ENCODE measurements around the gene STK35.

The STK35 gene

DNA sequence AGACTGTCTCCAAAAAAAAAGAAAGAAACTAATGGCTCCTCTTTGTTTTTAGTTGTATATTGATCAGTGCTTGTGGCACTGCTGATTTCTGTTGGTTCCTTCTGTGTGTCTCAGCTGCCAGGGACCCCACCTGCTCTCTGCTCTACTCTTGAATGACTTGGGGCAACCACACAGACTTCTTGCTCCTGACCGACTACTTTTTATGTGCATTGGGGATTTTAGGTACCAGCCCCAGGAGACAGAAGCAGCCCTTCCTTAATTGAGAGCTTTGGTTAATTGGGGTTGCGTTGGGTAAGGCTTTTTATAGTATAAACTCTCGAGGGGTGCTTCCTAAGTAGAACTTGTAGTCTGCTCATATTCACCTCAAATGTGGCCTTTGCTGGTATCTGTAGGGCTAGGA is 6.9 kb downstream of the STK35 start:
- no peak for DNase-seq

DNA sequence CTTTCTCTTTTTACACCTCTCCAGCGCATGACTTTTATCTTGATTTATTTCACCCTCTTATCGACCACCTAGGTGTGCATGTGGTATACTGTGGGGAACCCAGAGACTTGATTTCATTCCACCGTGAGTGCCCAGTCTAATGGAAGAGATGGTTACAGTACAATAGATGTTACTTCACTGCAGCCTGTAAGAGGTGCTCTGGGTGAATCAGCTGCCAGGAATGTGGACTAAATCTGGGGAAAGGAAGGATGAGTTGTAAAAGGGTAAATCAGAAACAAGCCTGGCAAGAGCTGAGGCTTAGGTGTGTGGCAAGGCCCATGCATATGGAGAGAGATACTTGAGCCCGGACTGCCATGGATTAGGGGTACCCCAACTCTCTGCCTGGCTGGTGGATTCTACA is 7.4 kb downstream of the STK35 start:
- DNase-seq, result no peak

DNA sequence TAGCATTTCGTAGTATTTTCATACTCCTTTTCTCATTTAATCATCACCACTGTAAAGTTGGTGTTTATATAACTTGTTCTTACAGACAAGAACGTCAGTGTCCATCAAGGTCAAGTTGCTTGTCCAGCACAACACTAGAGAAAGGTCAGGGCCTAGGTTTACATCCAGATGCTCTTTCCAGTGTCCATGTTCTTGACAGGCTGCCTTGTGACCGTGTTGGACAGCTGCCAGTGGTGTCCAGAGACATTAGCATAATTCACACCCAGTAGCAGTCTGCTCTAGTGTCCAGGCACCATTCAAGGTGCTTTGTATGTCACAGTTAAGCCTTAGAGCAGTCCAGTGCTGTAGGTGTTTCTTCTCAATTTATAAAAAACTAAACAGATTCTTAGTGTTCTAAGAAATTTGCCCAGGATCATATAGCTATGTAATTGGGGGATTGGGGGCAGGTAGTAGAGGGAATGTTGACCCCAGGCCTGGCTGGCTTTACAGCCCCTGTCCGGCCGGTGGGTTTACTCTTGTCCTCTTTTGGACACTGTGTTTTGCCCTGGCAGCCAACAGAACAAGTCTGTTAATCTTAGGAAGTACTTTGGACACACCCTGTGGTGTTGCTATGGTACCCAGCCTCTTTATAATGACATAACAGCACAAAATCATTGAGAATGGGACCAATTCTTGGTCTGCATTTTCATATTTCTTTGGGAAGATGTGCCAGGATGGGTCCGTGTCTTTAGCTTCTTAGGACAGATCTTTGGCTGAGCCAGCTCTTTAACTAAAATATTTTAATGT is 8.0 kb downstream of the STK35 start:
- peak in 2 of 4 experiments; percentile 24 to 25 for DNase-seq

DNA sequence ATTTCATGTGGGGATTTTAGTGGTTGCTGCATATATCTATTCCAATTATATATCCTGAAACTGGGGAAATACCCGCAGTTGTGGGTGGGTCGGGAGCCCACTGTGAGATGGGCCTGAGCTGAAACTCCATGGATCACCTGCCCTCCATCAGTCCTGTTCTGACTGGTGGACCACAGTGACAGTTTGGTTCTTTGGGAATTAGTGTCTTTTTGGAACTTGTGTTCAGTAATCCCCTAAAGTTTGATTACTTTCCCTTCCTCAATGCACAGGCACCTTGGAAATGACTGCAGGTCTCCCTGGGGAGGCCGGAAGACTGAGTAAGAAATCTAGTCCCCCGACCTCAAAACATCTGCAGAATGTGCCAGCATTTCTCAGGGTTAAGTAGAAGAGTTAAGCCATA is 11.3 kb downstream of the STK35 start:
- no peak for DNase-seq

DNA sequence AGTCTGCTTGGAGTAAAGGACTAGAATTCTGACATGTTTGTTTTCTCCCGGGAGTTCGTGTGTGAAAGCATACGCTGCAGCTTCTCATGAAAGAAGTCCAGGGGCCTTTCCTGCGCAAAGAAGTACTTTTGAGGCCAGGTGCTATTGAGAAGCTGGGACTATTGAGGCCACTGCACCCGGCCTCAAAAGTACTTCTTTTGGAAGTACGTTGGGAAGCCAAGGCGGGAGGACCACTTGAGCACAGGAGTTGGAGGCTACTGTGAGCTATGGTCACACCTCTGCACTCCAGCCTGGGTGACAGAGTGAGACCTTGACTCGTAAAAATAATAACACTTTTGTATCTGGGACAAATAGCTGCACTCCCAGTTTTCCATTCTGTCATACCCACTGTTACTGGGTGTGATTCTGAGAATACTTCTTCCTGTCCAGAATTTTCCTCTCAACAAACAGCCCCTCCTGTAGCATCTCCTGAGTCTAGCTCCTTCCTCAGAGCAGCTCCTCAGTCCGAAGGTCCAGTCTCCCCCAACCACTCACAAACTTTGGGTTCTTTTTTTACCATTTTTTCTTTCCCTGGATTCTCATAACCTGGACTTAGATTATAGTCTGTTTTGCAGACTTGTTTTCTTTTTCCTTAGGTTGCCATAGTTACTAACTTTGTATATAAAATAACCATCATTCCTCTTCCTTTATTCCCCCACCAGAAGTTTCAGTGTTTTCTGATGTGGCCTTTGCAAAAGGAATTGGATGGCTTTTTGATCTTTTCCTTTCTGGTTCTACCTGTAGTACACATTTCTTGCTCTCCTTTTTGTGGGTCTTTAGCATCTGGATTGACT is 12.7 kb downstream of the STK35 start:
- DNase-seq, result no peak

DNA sequence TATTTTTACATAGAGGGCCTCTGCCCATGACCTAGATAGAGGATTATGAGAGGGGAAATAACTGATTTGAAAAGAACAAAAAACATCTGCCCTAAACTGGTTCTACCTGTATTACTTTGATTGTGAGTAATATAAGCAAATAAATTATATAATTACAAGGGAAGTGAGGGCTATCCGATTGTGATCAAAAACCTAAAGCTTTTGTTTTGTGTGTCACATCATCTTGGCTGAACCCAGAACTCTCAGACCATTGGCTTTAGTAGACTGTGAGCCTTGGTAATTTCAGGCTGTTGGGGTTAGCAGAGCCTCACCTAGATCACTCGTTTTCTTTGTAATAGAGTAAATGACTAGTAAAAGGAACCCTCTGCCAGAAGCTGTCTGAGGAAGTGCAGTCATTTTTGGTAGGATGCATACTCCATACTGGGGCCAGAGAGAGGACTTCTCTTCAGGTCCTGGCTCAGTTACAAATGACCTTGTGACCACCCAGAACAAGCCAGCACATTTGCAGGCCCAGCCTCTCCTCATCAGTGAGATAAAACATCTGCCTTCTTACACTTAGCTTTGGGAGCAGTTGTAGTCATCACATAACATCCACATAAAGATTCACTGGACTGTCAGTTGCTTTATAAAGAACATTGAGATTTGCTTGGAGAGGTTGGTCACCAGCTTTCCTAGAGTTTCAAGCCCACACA is 13.5 kb downstream of the STK35 start:
- peak in 1 of 4 experiments; percentile 15 for DNase-seq

DNA sequence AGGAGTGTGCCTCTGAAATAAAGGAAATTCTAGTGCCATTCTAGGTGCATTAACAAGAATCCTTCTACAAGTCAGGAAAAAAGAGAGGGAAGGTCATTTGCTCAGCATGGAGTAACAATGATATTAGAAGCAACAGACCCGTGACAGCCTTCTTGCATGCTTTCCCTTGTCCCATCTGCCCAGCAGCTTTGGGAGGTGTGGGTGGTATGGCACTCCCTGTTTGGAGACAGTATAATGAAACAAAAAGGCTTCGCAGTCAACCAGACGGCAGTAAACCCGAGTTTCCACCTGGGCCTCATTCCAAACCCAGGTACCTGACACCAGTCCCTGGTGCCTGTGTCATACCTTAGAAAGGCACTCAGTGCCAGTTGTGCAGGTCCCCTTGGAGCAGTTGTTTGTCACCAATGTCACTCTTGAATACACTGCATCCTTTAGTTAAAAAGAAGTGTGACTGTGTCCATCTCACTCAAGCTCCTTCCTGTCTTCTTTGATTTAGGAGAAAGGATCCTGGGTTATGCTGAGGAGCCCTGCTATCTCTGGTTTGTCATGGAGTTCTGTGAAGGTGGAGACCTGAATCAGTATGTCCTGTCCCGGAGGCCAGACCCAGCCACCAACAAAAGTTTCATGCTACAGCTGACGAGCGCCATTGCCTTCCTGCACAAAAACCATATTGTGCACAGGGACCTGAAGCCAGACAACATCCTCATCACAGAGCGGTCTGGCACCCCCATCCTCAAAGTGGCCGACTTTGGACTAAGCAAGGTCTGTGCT is 14.7 kb downstream of the STK35 start:
- DNase-seq, result no peak

DNA sequence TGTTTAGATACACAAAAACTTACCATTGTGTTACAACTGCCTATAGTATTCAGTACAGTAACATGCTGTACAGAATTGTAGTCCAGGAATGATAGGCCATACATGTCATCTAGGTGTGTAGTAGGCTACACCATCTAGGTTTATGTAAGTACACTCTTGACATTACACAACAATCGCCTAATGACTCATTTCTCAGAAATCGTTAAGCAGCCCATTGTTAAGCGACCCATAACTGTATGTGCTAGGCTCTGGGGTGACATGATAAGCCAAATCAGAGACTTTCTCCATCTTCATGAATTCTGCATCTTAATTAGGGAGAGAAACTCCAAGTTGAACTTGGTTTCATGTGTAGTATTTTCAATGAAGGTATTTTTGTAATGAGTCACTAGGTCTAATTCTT is 17.2 kb downstream of the STK35 start:
- DNase-seq, result peak in 1 of 4 experiments; percentile 8

DNA sequence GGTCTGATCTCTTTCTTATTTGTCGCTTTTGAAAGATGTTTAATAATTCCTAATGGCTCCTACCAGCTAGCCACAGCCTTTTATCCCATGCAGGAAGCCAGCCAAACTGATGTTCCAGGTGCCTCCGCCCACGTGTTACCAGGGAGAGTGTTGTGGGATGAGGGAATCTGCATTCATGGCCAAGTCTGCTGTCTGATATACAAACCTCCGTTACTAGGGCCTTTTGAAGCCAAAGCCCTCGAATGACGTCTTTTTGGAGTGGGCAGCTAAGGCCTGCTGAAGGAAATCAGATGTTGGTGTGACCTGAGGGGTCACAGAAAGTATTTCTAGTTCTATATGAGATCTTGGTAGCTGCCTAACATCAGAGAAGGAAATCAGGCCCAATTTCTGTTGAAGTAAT is 21.3 kb downstream of the STK35 start:
- DNase-seq, result no peak

DNA sequence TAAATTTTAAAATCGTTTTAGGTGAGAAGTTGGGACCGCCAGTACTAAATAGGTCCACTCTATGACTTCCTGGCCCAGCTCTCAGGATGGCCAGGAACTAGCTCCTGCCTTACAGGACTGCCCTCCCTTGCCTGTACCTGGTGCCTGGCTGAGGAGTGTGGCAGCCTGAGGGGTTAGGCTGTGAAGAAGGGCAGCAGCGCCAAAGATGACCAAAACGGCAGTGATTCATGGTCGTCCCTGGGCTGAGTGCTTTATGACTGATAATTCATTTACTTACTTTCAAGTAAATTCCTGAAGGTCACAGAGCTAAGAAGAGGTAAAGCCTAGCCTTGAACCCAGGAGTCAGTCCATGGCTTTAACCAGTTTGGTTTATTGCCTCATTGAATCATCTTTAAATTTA is 22.1 kb downstream of the STK35 start:
- no peak for DNase-seq

DNA sequence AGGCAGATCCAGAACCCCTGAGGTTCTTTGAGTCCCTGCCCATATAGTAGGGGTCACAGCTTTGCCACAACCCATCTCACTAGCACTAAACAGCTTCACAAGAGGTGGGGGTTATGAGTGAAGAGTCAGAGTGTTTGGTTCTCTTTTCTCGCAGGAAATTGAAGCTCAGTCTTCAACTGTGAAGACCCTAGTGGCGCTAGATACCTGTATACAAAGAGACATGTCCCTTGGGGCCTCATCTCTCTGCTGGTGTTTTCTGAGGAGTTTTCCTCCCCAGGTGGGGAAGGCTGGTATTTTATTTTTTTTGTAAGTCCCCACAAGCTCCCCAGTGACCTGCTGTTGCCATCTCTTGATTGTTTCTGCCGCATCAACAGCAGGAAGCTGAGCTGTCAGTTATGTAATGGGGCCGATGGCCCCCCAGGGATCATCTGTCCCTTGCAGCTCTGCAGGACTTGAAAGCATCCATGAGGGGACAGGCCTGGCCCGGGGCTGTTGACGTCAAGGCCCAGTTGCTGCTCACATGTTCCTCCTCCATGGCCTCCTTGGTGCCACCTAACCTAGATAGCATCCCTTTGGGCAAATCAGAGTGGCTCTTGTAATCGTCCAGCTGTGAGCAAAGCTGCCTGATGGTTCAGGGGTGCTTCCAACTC is 23.1 kb downstream of the STK35 start:
- DNase-seq, result no peak

DNA sequence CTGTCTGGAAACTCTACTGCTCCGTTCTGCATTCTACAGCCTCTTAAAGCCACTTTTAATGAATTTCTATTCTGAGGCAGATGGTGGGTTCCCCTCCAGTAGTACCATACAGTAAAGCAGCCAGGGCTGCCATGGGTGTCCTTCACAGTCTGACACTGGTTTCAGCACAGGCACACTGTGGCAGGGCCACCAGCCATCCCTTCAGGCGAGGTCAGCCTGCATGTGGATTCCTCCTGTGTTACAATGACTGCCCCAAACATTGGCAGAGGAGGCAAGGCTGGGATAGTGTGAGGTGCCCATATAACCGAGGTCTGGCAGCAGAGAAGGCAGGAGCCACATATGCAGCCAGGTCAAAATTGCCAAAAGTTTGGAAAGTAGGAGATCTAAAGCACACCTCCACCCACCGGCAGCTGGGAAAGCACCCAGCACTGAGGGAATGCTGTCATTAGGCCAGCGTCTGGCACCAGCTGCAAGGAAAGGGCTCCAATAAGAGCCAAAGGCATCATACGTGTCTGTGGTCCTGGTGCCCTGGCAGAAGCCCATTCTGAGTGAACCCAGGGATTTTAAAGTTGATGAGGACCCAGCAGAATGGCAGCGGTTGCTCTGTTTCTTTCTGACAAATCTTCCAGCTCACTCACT is 24.0 kb downstream of the STK35 start:
- DNase-seq, result no peak

DNA sequence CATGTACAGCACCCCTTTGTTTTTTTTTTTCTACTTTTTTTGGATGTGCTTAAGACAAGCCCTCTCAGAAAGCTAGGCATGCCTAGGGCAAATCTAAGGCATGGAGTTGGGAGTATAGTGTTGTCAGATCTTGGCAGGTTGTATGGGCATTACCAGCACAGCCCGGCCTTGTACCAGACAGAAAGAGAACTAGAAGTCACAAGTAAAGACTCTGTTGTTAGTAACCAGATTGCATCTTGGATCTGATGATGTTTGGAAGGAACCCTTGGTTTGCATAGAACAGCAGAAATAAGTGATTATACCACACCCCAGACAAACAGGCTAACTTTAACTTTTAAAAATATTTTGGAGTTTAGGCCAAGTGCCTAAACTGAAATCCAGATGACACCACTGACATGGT is 25.6 kb downstream of the STK35 start:
- DNase-seq, result no peak

DNA sequence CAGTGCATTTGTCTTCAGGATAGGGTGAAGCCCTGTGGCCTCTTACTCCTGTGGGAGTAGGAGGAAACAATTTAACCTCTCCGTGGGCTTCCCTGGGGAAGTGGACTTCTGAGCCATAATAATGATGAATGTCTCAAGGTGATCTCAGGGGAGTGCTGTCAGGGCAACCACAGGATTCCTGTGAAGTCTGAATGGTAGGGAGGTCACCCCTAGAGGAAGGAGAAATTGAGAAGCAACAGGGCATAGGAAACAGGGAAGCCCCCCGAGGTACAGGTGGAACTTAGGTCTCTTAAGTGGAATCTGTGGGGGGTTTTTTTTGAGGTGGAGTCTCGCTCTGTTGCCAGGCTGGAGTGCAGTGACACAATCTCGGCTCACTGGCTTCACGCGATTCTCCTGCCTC is 26.9 kb downstream of the STK35 start:
- no peak for DNase-seq

DNA sequence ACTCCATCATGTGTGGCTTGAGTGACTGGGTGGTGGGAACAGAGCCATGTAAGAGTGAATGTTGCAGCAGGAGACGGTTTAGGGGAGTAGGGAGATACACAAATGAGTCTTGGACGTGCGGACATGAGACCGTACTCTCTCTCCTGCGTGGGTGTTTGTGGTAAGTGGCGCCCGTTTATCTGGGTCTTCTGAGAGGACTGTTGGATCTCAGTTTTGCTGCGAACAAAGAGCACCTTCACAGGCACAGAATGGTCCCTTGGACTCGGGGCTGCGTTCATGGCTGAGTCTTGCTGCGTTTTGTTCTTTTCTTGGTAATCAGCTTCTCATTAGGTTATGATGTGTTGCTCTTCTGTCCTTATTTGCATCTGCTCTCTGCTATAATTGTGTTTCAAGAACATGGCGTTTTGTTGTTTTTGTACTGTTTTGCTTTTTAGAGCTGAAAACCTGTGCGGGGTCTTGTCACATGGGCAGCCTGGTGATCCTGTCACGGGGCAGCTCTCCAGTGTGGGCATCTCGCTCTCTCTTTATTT is 28.5 kb downstream of the STK35 start:
- no peak for DNase-seq

DNA sequence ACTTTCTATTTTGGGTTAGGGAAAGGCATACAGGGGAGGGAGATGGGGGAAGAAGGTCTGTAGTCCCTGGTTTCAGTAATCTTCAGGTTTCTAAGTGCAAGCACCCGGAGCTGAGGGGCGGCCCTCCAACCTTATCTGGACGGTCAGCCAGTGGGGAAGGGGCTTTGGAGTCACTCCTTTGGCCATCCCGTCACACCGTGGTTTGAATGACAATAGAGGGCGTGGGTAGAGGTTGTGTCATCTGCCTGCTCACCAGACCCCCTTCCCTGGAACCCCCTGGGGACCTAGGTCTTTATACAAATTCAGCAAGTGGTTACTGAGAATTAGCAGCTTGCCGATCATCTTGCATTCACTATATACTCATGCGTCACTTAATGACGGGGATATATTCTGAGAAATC is 29.1 kb downstream of the STK35 start:
- no peak for DNase-seq

DNA sequence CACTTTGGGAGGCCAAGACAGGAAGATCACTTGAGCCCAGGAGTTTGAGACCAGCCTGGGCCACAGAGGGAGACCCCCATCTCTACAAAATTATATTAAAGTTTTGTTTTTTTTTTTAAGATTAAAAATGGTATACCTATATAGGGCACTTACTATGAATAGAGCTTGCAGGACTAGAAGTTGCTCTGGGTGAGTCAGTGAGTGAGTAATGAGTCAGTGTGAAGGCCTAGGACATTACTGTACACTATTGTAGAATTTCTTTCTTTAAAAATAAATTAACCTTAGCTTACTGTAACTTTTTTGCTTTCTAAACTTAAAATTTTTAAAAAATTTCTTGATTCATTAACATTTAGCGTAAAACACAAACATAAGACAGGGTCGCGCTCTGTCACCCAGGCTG is 29.7 kb downstream of the STK35 start:
- peak in 2 of 4 experiments; percentile 14 to 16 for DNase-seq

DNA sequence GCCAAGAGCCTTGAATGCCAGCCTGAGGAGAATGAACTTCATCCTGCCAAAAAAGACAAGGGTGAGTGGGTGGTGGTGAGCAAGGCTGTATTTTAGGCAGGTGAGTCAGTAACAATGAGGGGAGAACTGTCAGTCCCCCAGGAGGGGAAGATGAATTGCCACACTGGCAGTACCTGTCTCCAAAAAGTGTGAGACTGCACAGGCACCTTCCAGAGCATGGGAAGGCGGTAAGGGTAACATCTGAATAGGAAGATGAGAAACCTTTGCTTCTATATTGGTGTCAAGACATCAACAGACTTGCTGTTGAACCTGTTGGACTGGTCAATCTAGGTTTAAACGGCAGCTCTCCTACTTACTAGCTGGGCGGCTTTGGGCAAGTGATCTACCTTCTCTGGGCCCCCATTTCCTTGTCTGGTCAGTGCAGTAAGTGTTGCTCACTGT is 30.9 kb downstream of the STK35 start:
- peak in 1 of 4 experiments; percentile 11 for DNase-seq

DNA sequence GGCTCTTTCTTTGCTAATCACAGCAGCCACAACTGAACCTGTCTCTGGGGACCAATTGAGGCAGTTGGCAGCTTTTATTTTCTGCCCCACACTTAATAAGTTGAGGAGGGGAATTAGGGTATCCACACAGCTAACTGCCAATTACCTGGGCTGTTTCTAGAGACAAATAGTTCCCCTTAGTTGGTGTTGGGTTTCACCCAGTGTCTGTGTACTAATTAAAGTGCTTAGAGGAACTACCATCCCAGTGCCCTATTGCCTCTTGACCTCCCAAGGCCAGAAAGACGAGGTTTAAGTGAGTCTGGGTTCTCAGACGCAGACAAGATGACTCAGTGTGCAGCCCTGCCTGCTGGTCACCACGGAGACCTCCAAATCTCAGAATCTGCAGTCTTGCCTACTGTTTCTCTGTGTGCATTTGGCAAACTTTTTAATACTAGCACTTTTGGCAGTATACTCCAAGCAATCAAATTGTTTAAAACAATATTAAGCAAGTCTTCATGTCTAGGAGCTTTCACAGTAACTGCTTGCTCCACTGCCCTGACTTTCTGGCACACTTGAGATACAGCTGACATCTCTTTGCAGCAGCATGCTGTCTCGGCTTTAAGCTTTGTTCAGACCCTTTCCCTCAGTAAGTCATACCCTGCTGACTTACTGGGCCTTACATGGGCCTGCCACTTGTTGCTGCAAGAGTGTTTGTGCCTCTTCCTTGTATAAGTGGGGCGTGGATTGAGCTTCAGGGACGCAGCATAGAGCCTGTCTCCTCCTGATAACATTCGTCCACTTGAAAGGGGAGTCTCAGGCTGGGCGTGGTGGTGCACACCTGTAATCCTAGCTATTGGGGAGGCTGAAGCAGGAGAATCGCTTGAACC is 31.9 kb downstream of the STK35 start:
- peak; percentile 69 to 82 (median 72) for DNase-seq

DNA sequence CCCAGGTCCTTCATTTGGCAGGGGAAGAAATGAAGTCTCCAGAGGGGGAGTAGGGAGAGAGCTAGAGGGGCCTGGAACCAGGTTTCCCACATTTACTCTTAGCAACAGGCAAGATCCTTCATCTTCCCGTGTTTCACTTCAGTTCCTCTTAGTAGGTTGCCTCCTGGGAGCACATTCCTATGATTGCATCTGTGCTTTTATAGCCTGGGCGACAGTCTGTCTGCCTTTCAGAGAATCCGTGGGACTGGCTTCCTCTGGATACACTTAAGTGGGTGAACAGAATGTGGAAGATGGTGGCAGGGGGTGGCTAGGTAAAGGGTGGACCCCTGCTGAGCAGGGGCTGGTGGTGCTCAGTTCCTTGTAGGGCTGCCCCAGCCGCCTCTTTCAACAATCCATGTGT is 33.4 kb downstream of the STK35 start:
- no peak for DNase-seq

All from suppressor macrophage (primary cell).